Non-pigmented ciliary epithelial cell (primary cell): ENCODE results near the gene PAPPA.

Experiments used
- DNase-seq: peaks from one replicate; pipeline ENCODE4 v3.0.0-alpha.2; 2010; ENCODE audit warnings: low read depth

PAPPA gene

DNA sequence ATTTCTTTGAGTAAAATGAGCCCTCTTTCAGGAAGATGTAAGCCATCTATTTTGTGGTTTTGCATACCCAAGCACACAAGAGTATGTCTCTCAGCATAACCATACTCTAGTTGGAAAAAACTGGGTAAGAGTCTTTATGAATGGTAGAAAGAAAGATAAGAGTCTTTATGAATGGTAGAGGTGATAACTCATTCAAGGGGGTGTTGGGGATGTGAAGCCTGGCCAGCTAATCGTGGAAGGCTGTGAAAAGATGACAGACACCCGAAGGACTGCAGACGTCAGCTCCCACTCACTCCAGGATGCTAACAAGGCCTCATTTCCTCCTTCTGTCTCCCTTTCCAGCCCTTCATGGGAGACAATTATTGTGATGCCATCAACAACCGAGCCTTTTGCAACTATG is 228.5 kb downstream of the PAPPA start:
- DNase-seq: no peak

DNA sequence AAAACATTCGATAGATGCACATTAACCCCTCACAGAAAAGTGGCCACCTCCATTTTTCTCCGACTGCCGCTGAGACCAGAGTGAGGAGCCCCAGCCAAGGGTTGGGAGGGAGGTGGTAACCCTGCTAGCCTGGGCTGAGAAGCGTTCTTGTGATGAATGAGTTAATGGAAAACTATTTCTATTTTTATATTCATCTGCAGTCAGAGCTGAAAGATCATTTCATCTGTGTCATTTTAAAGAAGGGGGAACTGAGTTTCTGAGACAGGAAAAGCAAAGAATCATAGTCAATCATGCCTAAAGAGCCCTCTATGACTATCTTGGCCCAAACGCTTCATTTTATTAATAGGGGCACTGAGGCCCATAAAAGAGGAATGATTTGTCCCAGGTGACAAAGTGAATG is 229.5 kb downstream of the PAPPA start:
- DNase-seq: no peak

DNA sequence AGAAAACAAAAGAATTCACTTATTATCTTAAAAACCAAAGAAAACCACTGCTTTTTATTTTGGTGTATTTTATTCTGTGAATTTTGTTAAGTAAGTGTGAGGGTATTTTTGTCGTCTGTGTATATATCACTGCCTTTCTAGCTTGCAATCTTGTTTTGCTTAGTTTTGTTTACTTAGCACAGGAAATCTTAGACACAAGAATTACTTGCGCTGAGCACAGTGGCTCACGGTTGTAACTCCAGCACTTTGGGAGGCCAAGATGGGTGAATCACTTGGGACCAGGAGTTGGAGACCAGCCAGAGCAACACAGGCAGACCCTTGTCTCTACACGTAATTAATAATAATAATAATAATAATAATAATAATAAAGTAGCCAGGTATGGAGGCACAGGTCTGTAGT is 230.3 kb downstream of the PAPPA start:
- peak; percentile 9 for DNase-seq

DNA sequence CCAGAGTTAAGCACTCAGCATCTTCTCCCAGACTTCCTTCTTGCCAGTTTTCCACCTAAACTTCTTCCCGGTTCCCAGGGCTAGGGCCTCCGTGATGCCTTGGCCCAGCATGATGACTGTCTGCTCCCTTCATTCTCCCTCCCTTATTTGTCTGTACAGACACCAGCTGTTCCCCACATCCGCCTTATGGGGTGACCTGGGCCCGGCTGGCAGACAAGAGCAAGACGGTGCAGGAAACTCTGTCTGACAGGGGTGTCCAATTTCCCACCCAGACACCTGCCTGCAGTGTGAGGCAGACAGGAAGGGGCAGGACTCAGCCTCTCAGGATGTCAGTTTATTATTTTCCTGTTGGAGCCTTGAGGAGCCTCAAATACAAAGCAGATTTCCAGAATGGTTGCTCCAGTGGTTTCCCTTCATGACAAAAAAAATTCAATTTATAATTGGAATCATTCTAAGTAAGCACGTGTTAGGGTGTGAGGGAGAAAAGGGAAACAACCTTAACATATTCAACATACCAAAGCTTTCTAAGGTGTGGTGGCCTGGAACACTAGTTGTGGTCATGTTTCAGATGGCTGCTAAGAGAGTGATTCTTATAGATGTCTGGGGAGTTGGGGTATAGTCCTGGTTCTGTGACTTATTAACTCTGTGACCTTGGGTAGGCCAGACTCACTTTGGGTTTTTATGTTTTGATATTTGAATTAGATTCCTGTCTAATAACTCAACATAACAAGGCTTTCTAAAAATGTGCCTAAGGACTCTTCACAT is 234.5 kb downstream of the PAPPA start:
- no peak for DNase-seq

DNA sequence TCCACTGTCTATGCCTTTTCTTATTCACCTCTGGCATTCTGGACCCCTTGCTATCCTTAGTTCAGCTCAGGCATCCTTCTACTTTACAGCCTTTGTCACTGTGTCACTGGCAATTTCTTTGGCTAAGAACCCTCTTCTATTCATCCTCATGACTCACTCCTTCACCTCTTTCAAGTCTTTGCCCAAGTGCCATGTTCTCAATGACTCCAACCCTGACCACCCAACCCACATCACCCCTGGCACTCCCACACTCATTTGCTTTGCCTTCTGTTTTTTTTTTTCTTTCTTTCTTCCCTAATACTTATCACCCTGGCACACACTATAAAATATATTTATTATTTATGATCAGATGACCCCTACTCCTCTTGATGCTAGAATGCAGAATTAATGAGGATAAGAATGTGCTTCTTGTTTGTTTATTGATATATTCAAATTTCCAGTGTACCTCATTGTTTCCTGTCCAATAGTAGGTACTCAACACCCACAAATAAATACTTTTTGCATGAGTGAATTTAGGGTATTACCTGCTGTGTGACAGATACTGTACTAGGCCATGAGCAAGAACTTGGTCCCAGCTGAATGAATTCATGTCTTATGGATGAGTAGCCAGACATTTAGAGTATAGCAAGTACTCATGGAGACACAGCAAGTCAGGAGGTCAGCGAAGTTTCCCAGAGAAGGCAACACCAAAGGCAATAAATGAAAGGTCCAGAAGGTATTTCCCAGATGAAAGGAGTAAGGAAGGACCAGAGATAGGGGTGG is 236.1 kb downstream of the PAPPA start:
- DNase-seq: no peak

DNA sequence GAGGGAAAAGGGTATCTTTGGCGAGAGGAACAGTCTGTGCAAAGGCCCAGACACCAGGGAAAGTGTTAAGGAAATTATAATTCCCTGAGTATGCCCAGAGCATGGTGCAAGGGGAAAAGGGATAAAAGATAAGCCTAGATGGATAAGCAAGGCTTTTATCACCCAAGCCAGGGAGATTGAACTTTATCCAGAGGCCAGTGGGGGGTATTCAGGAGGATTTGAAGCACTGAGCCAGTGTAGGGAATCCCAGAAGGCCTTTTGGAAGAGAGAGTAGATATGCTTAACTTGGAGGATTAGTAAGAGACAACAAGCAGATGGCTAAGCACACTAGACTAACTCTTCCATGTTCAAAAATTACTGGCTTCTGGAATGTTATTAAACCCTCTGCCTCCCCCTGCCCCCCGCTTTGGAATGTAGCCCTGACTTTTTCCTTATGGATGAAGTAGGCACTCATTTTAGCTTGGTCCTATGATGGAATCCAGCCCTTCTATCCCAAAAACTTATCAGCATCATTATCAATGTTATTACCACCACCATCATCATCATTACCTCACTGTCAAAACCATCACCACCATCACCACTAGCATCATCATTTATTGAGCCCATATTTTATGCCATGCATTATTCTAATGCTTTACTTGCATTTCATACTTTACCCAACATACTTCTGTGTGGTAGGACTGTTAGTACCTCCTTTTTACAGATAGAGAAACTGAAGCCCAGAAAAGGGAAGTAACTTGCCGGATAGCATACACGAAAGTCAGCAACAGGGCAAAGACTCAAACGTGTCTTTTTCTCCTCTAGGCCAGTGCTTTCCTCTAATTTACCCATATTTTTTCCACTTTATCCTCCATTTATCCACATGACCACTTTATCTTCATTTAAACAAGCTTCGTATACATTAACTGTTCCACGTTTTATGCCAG is 237.0 kb downstream of the PAPPA start:
- no peak for DNase-seq

DNA sequence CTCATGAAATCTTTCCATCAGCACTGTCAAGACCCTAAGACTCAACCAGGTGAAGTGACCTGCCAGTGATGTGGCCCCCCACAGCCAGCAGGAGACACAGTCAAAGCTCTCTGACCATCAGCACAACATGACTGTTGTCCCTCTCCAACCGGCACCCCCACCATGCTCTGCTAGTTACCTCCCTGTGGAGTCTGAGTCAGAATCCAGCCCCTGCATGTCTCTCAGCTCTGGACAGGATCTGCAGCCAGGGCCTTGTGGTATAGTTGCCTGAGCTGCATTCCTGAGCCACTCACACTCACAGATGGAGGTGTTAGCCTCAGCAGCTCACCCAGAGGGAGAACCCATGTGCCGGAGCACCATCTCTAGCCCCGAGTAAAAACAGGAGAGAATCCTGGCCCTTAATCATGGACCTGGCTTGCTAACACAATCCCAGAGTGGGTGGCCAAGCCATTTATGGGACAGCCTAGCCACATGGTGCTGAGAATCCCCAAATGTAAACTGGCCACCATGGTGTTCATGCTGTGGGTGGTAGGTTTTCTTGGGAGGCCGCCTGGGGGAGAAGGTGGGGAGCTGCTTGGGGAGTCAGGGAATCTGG is 237.8 kb downstream of the PAPPA start:
- DNase-seq: peak; percentile 75

DNA sequence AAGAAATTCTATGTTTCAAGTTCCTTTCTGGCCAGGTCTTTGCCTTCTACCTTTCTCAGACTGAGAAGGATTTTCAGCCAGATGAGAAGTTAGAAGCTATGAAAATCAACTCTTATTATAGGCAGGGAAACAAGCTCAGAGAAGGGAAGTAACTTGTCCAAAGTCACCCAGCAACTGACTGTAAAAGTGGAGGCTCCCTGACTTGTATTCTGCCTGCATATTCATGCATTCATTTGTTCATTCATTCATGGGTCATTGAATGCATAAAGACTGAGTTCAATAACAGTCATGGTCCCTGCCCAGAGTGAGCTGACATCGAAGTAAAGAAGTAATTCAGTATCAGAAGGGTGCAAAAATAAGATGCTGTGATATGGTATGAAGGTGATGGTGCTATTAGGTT is 239.6 kb downstream of the PAPPA start:
- no peak for DNase-seq

DNA sequence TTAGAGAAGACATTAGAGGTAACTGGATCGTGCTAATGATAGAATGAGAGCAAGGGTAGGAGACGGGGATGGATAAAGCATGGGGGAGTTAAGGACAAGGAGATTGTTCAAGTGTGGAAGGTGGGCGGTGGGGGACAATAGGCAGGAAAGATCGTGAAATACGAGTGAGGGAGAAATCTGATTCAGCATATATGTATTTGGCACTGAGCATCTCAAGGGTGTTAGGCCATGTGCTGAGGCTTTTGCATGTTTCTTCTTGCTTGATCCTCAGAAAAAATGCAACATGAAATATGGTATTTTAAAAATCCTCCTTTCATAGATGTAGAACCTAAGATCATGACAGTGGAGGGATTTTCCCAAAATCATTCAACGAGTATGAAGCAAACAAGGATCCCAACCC is 240.5 kb downstream of the PAPPA start:
- DNase-seq: no peak

DNA sequence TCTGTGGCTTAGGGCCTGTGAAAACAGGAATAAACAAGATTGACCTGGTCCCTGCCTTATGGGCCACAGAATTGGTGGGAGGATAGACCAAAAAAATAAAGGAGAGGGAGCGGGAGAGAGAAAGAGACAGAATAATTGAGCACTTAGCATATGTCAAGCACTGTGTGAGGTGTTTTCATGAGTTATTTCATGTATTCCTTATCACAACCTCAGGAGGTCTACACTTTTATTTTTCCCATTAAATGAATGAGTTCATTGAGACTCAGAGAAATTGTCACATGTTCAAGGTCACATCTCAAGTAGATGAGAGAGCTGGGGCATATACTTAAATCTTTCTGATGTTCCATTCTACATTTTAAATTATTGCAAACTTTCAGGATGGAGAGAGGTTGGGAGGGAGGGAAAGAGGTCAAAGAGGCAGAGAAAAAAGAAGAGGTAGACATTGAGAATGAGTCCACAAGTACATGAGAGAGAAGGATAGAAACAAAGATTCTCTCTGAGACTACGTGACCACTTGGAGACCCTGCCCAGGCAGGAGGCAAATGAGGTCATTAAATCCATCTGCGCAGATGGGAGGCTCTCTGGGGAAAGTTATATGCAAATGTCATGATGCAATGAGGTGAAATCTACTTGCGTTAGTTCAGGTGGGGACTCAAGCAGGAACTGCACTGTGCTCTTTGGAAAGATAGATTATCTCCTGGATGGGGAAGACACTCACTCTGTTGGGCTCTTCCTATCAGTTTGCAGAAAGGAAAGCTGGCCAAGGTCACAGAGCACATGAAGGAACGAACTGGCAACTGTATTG is 241.5 kb downstream of the PAPPA start:
- DNase-seq: no peak

DNA sequence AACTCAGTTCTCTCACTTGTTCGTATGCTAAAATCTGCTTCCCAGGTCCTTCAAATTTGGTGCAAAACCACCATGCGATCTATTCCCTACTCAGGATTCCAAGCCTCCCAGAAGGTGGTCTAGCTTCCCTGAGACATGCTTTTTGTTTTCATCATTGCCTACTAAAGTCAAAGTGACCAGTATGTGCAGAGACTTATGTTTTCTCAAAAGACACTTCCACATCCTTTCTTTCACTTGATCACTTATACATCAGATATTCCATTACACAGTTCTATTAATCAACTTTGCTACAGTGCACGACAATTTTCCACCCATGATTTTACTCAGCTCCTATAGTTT is 242.1 kb downstream of the PAPPA start:
- DNase-seq: no peak

DNA sequence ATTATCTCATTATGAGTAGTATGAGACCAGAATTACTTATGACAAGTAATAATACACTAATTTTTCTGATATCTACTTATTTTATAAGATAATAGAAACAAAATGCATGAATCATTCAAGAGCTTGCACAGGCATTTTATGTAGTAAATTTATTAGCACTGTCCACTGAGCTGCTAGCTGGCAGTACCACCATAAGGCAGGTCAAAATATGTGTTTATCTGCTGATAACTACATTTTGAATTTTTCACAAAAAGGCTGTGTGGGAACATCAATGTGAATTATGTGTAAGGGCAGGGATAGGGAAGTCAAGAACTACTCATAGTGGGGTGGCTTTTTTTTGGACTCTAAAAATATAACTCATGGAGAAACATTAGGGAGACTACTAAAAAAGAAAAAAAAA is 249.6 kb downstream of the PAPPA start:
- no peak for DNase-seq

DNA sequence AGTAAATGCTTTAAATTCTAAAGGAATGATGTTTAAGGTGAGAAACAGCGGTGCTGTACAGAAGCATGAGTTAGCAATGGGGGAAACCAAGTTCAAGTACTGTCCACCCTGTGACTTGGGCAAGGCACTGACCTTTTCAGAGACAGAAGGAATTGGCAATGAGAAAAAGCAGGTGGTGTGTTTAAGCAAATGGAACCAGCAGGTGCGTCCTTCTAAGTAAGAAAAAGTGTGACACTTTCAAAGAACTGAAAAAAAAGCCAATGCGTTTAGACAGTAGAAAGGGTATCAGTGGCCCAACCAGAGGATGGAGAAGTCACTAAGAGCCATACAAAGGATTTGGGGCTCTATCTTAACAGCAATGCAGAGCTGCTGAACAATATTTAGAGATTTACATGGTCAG is 250.6 kb downstream of the PAPPA start:
- no peak for DNase-seq

DNA sequence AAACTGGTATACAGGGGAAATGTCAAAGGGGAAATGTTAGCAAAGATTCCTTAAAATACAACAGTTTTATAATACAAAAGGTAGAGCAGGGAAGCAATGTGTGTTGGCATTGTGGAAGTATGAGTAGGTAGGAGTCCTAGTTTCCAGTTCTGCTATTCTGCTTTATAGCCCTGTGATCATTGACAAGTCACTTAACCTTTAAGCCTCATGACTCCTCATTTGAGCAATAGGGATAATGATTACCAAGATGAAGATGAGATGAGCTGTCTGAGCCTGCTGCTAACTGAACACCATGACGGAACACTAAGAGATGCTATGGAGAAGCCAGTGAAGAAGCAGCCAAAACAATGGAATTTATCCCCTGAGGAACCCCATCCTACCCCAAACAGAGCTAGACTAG is 251.7 kb downstream of the PAPPA start:
- no peak for DNase-seq

DNA sequence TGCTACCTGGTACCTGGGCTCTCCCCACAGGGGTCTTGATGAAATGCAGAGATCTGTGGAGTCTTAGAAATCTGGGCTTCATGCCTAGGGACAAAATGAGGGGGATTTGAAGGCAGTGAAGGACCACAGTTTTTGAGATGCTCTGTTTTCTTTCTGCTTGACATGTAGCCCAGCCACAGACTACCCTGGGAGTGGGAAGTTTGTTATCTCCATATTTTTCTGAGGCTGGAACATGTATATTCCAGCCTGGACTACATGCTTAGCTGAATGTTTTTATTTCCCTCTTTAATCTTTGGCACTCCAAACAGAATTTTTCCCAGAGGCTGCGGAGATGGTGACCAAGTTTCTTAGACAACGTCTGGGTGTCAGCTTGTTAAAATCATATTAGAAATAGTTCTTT is 252.9 kb downstream of the PAPPA start:
- no peak for DNase-seq

DNA sequence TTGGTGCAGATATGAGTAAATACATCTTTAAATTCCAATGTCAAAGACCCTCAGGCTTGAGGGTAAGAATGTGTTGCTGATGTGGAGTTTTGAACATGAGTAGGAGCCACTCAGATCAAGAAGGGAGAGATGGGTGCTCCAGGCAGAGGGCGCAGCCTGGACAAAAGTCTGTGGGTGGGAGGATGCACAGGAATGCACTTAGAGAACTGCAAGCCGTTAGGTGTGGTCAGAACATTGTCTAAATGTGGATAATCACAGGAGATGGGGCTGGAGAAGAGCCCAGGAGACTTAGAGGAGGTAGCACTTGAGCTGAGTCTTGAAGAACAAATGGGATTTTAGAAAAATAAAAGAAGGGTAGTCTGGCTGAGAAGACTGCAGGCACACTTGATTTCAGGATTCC is 255.5 kb downstream of the PAPPA start:
- no peak for DNase-seq

DNA sequence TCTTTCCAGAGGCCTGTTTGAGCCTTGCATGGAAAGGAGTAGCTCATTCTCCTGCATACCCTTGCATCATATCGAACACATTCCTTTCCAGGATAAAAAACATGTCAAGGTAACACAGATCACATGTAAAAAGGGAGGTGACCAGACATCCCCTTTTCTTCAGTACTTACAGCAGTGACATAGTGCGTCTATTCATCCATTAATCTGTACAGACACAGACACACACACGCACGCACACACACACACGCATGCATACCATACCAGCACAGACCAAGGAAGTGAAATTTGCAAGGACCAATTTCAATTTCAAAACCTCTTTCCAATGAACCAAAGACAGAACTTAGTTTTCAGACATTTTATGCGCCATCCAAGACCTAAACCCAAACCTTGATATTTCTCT is 256.0 kb downstream of the PAPPA start:
- DNase-seq: no peak

DNA sequence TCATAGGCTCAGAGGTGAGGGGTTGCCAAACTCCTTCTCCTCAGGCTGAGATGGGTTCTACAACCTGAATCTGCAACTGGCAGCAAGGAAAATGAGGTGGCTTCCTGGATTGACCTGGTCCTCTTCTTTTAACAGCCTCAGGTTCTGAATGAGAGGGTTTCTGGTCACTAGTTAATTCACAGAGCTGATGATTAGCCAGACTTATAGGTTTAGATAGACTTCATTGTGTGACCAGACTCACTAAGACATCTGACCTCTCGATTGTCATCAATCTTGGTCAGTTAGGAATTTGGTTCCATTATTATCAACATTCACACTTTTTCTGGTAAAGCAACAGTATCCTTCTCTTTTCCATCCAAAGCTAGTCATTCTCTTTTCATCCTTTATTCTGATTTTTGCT is 257.9 kb downstream of the PAPPA start:
- no peak for DNase-seq

DNA sequence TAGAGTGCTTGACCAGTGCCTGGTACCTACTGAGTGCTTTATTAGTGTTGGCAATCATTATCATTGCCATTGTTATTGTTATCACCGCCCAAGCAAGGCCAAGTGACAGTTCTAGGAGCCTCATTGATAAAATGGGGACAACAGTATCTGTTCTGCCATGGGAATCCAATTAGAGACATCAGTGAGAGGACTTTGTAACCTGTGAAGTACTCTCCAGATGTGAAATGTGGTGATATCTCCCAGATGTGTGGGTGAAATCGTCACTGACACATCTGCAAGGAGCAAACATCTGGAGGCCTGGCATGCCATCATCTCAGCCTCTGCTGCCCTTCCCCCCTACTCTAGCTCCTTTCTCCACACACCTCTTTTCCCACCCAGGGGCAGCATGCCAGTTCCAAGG is 260.8 kb downstream of the PAPPA start:
- DNase-seq: no peak

DNA sequence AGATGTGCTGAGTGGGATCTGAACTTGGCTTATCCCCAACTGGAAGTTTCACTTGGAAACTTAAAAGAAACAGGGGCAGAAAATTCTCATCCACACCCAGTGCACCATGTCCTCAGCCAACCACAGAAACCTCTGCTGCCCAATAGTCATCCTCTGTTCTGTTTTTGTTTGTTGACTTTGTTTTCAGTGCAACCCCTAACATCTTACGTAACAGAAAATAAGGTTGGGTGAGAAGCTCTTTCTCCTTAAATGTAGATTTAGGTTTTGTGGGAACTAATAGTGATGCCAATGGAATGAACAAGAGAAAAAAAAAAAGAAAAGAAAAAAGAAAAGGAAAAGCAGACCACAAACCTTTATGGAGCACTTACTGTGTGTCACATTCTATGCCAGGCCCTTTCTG is 262.8 kb downstream of the PAPPA start:
- no peak for DNase-seq

DNA sequence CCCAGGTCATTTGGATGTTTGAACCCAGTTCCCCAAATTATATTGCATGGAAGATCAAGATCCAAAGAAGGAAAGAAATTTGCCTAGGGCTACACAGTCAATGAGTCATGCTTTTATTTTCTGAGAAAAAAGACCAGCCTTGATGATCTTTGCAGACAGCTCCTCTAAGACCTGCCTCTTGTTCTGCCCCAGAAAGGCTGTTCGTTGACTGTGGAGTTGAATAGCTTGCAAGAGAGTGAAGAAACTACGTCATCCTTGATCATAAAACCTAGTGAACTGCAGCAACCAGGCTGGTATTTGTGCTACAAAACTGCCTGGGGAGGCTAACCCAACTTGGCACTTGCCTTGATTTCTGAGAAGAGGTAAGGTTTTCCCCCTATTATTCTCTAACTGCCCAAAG is 263.9 kb downstream of the PAPPA start:
- DNase-seq: peak; percentile 8

DNA sequence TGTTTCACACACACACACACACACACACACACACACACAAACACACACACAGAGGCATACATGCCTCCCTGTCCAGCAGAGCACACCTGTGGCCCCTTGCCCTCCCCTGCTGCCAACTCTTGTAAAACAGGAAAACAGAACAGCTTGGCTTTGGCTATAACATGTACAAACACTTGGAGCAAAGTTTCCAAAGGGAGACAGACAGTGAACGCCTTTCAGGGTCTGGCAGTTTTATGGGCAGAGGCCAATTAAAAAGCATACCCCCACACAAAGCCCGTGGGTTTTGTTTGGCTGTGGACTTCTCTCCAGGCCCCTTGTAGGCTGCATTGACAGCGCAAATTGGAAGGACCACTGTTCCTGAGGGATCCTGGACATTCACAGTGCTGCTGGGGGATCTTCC is 265.6 kb downstream of the PAPPA start:
- DNase-seq: no peak
